ENCODE measurements around the gene CDO1.

- TF ChIP-seq EZH2phosphoT487 (conservative IDR thresholded peaks at IDR 0.05; ENCODE audit: low read length) (no peak), CTCF (IDR thresholded peaks at IDR 0.05; ENCODE audit: insufficient read depth, low read length, poor library complexity, severe bottlenecking) (no peak)
Observed at GRCh38 chr5:115767424-115767823, 49.0 kb downstream of the CDO1 start.

Data from SU-DHL-6 (cell line).